Upper lobe of left lung (tissue), 4 donors: ENCODE results near the gene ANKRD42.

Experiments
- POLR2A ChIP-seq, 4 donors: fragments of 450-650 bp; IDR thresholded peaks; one replicate each; pipeline ENCODE4 v1.5.1; 2016 to 2017; ENCODE audit warnings: antibody characterized with exemption in 4 of 4, mild to moderate bottlenecking in 2 of 4
- TF ChIP-seq, protein P1 (sequence below), 6 experiments: fragments of 450-650 bp in 4 of 6; fragments of 200-600 bp in 2 of 6; sonication (generic) in 2 of 6; IDR thresholded peaks; one replicate each; pipeline ENCODE4 v1.5.1; 2016 to 2019; ENCODE audit warnings: antibody characterized with exemption in 6 of 6

DNA sequence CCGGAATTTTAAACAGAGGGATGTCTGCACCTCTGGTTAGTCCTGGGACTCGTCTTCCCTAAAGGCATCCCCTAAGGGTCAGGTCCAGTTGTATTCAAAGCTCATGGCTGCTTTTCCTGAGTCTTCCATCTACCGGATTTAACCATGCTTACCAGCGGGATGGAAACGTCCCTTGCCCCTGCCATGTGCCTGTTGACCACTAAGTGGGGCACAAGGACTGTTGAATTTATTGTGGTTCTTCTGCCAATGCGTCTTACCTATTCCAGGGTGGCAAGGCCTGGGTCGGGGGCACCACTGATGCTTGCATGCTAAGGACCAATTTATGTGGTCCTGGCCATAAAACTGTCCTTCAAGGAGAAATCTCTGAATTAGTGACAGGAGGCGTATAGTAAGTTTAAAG is 25.6 kb downstream of the ANKRD42 start:
- TF ChIP-seq, protein P1, sequence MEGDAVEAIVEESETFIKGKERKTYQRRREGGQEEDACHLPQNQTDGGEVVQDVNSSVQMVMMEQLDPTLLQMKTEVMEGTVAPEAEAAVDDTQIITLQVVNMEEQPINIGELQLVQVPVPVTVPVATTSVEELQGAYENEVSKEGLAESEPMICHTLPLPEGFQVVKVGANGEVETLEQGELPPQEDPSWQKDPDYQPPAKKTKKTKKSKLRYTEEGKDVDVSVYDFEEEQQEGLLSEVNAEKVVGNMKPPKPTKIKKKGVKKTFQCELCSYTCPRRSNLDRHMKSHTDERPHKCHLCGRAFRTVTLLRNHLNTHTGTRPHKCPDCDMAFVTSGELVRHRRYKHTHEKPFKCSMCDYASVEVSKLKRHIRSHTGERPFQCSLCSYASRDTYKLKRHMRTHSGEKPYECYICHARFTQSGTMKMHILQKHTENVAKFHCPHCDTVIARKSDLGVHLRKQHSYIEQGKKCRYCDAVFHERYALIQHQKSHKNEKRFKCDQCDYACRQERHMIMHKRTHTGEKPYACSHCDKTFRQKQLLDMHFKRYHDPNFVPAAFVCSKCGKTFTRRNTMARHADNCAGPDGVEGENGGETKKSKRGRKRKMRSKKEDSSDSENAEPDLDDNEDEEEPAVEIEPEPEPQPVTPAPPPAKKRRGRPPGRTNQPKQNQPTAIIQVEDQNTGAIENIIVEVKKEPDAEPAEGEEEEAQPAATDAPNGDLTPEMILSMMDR (IDR thresholded peaks at IDR 0.05) = no peak
- TF ChIP-seq POLR2A (IDR thresholded peaks at IDR 0.05) = no peak
